Astrocyte (in vitro differentiated cells and primary cell): ENCODE results near the gene ACKR3. TPM values are rescaled to one million over a fixed set of nuclear protein-coding genes. Genes with fewer than 3 reads are reported as not detected.

Experiments
- DNase-seq: peaks from one replicate; pipeline ENCODE4 v3.0.0-alpha.2; 2010; ENCODE audit warnings: low read depth
- FAIRE-seq: peaks from 2 replicates; lab custom pipeline; 2011; peaks lifted over from hg19 to GRCh38; lab: Jason Lieb, UNC
- H2AFZ ChIP-seq: 2 replicates; pipeline ENCODE4 v1.6.0; 2012; ENCODE audit warnings: low read depth, low read length, inconsistent platforms
- H3K27ac ChIP-seq: 2 replicates; pipeline ENCODE4 v1.5.1; 2011; ENCODE audit warnings: low read depth, low read length, inconsistent platforms
- H3K27me3 ChIP-seq: 2 replicates; pipeline ENCODE4 v1.6.0; 2011; ENCODE audit warnings: low read length, inconsistent platforms; ENCODE audit not compliant: insufficient read depth
- H3K36me3 ChIP-seq: 2 replicates; pipeline ENCODE4 v1.5.1; 2011; ENCODE audit warnings: low read length, inconsistent platforms; ENCODE audit not compliant: insufficient read depth
- H3K4me1 ChIP-seq: 2 replicates; pipeline ENCODE4 v1.5.1; 2011; ENCODE audit warnings: low read length, inconsistent platforms; ENCODE audit not compliant: insufficient read depth
- H3K4me2 ChIP-seq: 2 replicates; pipeline ENCODE4 v1.6.0; 2012; ENCODE audit warnings: low read length, inconsistent platforms
- H3K4me3 ChIP-seq: 2 replicates; pipeline ENCODE4 v1.5.1; 2011; ENCODE audit warnings: low read depth, mild to moderate bottlenecking, low read length, inconsistent platforms; ENCODE audit not compliant: insufficient read depth
- H3K79me2 ChIP-seq: 2 replicates; pipeline ENCODE4 v1.6.0; 2012; ENCODE audit warnings: mild to moderate bottlenecking, low read length, inconsistent platforms; ENCODE audit not compliant: insufficient read depth
- H3K9ac ChIP-seq: 2 replicates; pipeline ENCODE4 v1.6.0; 2012; ENCODE audit warnings: mild to moderate bottlenecking, low read length, inconsistent platforms
- H3K9me3 ChIP-seq: 2 replicates; pipeline ENCODE4 v1.5.1; 2012; ENCODE audit warnings: low read depth, mild to moderate bottlenecking, low read length, inconsistent platforms; ENCODE audit not compliant: insufficient read depth
- H4K20me1 ChIP-seq: 2 replicates; pipeline ENCODE4 v1.6.0; 2012; ENCODE audit warnings: low read length, inconsistent platforms; ENCODE audit not compliant: insufficient read depth
- H3K27ac Mint-ChIP-seq: one replicate; pipeline ENCODE4 v1.8.0; 2021; ENCODE audit warnings: mild to moderate bottlenecking, mixed read lengths; ENCODE audit not compliant: unreplicated experiment
- H3K27me3 Mint-ChIP-seq: one replicate; pipeline ENCODE4 v1.8.0; 2021; ENCODE audit warnings: low read depth, mixed read lengths; ENCODE audit not compliant: unreplicated experiment
- H3K36me3 Mint-ChIP-seq: one replicate; pipeline ENCODE4 v1.8.0; 2021; ENCODE audit warnings: low read depth, mixed read lengths; ENCODE audit not compliant: unreplicated experiment
- H3K4me1 Mint-ChIP-seq: one replicate; pipeline ENCODE4 v1.8.0; 2021; ENCODE audit warnings: low read depth, mixed read lengths; ENCODE audit not compliant: unreplicated experiment
- H3K4me3 Mint-ChIP-seq: one replicate; pipeline ENCODE4 v1.8.0; 2021; ENCODE audit warnings: mild to moderate bottlenecking, moderate library complexity, mixed read lengths; ENCODE audit not compliant: unreplicated experiment
- H3K9me3 Mint-ChIP-seq: one replicate; pipeline ENCODE4 v1.8.0; 2021; ENCODE audit warnings: mild to moderate bottlenecking, mixed read lengths; ENCODE audit not compliant: unreplicated experiment
- CTCF ChIP-seq: IDR thresholded peaks from 2 replicates; pipeline ENCODE4 v1.5.1; 2011; ENCODE audit warnings: low read depth, mild to moderate bottlenecking, inconsistent platforms, low read length, moderate library complexity; ENCODE audit not compliant: insufficient read depth
- EZH2 ChIP-seq: IDR thresholded peaks from 2 replicates; pipeline ENCODE4 v1.6.1; 2012; ENCODE audit warnings: mild to moderate bottlenecking, low read length, inconsistent platforms; ENCODE audit not compliant: insufficient read depth
- total RNA-seq: library from RNA; stranded (reverse); gene quantifications from 2 replicates; pipeline ENCODE4 v1.2.1, GENCODE V29; 2021

The ACKR3 gene
- total RNA-seq, 1 donor from 2014 or later: 72.7 TPM

- H3K4me3 Mint-ChIP-seq: no peak overlapping the region
- no peak for TF ChIP-seq CTCF
- TF ChIP-seq EZH2: no peak
- H3K27me3 ChIP-seq: peaks cover 5% of the 10 kb centered on the region
- H3K79me2 ChIP-seq: no peaks in the 10 kb centered on the region
- H4K20me1 ChIP-seq: no peaks in the 10 kb centered on the region
- no peak overlapping the region for H3K27ac Mint-ChIP-seq
- no peaks in the 10 kb centered on the region for H3K36me3 ChIP-seq
- DNase-seq (no peak), FAIRE-seq (no peak)
- H3K27me3 Mint-ChIP-seq: peaks cover 49% of the 10 kb centered on the region
- no peaks in the 10 kb centered on the region for H3K4me1 Mint-ChIP-seq
- H3K4me2 ChIP-seq: no peak overlapping the region
- no peak overlapping the region for H3K4me3 ChIP-seq
- no peaks in the 10 kb centered on the region for H3K9me3 ChIP-seq
- H3K9ac ChIP-seq: no peak overlapping the region
- no peak overlapping the region for H3K27ac ChIP-seq
- no peaks in the 10 kb centered on the region for H3K4me1 ChIP-seq
- no peaks in the 10 kb centered on the region for H3K9me3 Mint-ChIP-seq
- no peak overlapping the region for H2AFZ ChIP-seq
- H3K36me3 Mint-ChIP-seq: peaks cover 3% of the 10 kb centered on the region
These were observed 57.6 kb downstream of the ACKR3 start for GRCh38 chr2:236627193-236627592.

GRCh38 chr2:236627841-236628240 lies 58.2 kb downstream of the ACKR3 start:
- TF ChIP-seq CTCF (no peak), EZH2 (no peak)

GRCh38 chr2:236628256-236628901 lies 58.8 kb downstream of the ACKR3 start:
- H3K27ac ChIP-seq: no peak overlapping the region

More at GRCh38 chr2:236627841-236628240, 58.2 kb downstream of the ACKR3 start:
- no peak overlapping the region for H3K4me2 ChIP-seq
- Mint-ChIP-seq H3K9me3 (no peaks in the 10 kb centered on the region), H3K4me3 (no peak overlapping the region), H3K27ac (no peak overlapping the region), H3K27me3 (peaks cover 56% of the 10 kb centered on the region), H3K4me1 (no peaks in the 10 kb centered on the region), H3K36me3 (peaks cover 3% of the 10 kb centered on the region)
- no peaks in the 10 kb centered on the region for H3K9me3 ChIP-seq
- no peak overlapping the region for H2AFZ ChIP-seq
- no peak for DNase-seq
- H3K36me3 ChIP-seq: no peaks in the 10 kb centered on the region
- H3K79me2 ChIP-seq: no peaks in the 10 kb centered on the region
- no peak overlapping the region for H3K27ac ChIP-seq
- no peak overlapping the region for H3K9ac ChIP-seq
- no peaks in the 10 kb centered on the region for H3K4me1 ChIP-seq
- H4K20me1 ChIP-seq: no peaks in the 10 kb centered on the region
- no peak for FAIRE-seq
- peaks cover 5% of the 10 kb centered on the region for H3K27me3 ChIP-seq
- H3K4me3 ChIP-seq: no peak overlapping the region

More at GRCh38 chr2:236628256-236628901, 58.8 kb downstream of the ACKR3 start:
- Histone ChIP-seq H2AFZ (no peak overlapping the region), H3K4me1 (no peaks in the 10 kb centered on the region), H3K4me3 (no peak overlapping the region), H3K9me3 (no peaks in the 10 kb centered on the region), H3K4me2 (no peak overlapping the region), H3K27me3 (peaks cover 5% of the 10 kb centered on the region), H3K36me3 (no peaks in the 10 kb centered on the region), H3K79me2 (no peaks in the 10 kb centered on the region), H3K9ac (no peak overlapping the region), H4K20me1 (no peaks in the 10 kb centered on the region)
- Mint-ChIP-seq H3K27me3 (peaks cover 56% of the 10 kb centered on the region), H3K36me3 (peaks cover 3% of the 10 kb centered on the region), H3K27ac (no peak overlapping the region), H3K4me3 (no peak overlapping the region), H3K4me1 (no peaks in the 10 kb centered on the region), H3K9me3 (peaks cover 3% of the 10 kb centered on the region)
- TF ChIP-seq CTCF (no peak), EZH2 (no peak)
- no peak for FAIRE-seq
- DNase-seq: no peak
